LHCN-M2 (cell line): ENCODE results near the gene ZDHHC17. TPM values are rescaled to one million over a fixed set of nuclear protein-coding genes. Genes with fewer than 3 reads are reported as not detected.

Experiments used
- DNase-seq: peaks from one replicate; pipeline ENCODE4 v3.0.0-alpha.2; 2012; ENCODE audit warnings: low read depth
- total RNA-seq: library from RNA; depleted of rRNA; stranded (reverse); fragments of >200 nt; gene quantifications from 2 replicates; pipeline ENCODE4 v1.2.3, GENCODE V29; 2014

ZDHHC17 gene
- total RNA-seq, 1 experiment from 2014 or later = 18.1 TPM

- peak; percentile 29 for DNase-seq
Measured at GRCh38 chr12:76878099-76878898, 114.4 kb downstream of the ZDHHC17 start.

- DNase-seq = peak; percentile 90
Measured at GRCh38 chr12:76878899-76879709, 115.2 kb downstream of the ZDHHC17 start, which contains the start of gene CSRP2. CSRP2 (minus strand) TSS chr12:76879019; CDS start chr12:76866260, 12,759 bp downstream.

GRCh38 chr12:76879710-76880518 is 116.0 kb downstream of the ZDHHC17 start:
- DNase-seq = no peak

- no peak for DNase-seq
Measured at GRCh38 chr12:76880519-76881023, 116.7 kb downstream of the ZDHHC17 start.

GRCh38 chr12:76881142-76881541 is 117.2 kb downstream of the ZDHHC17 start:
- DNase-seq = no peak

GRCh38 chr12:76882367-76882766 is 118.5 kb downstream of the ZDHHC17 start:
- DNase-seq = no peak

- DNase-seq = peak; percentile 53
Measured at GRCh38 chr12:76883151-76883550, 119.2 kb downstream of the ZDHHC17 start.

GRCh38 chr12:76883811-76884210 is 119.9 kb downstream of the ZDHHC17 start:
- DNase-seq = peak; percentile 85

- no peak for DNase-seq
Measured at GRCh38 chr12:76888775-76889174, 124.9 kb downstream of the ZDHHC17 start.

- DNase-seq = no peak
Measured at GRCh38 chr12:76890151-76891143, 126.5 kb downstream of the ZDHHC17 start.

GRCh38 chr12:76891609-76892008 is 127.7 kb downstream of the ZDHHC17 start:
- DNase-seq = no peak

- DNase-seq = no peak
Measured at GRCh38 chr12:76895796-76896195, 131.9 kb downstream of the ZDHHC17 start.

GRCh38 chr12:76896274-76896673 is 132.4 kb downstream of the ZDHHC17 start:
- DNase-seq = no peak

- no peak for DNase-seq
Measured at GRCh38 chr12:76898442-76898841, 134.5 kb downstream of the ZDHHC17 start.

- no peak for DNase-seq
Measured at GRCh38 chr12:76899522-76899921, 135.6 kb downstream of the ZDHHC17 start.

GRCh38 chr12:76901628-76902380 is 137.9 kb downstream of the ZDHHC17 start:
- DNase-seq = no peak
